Skin epidermis (tissue), 12 donors: ENCODE results near the gene REV3L.
"Not testable (repeated sequence)": the region's sequence is repeated elsewhere in the genome, so short reads cannot be mapped to it uniquely, and the experiment has no call there.

Experiments
- H3K27ac ChIP-seq, 21 experiments: fragments of 200-600 bp; sonication (generic) in 11 of 21; one replicate each; pipeline ENCODE4 v1.5.0; 2020; ENCODE audit warnings: mild to moderate bottlenecking in 3 of 21, inconsistent platforms in 2 of 21, moderate library complexity in 2 of 21
- H3K4me3 ChIP-seq, 7 experiments: fragments of 200-600 bp; sonication (generic) in 2 of 7; one replicate each; pipeline ENCODE4 v1.5.0; 2020; ENCODE audit warnings: inconsistent platforms in 2 of 7, mild to moderate bottlenecking in 2 of 7, moderate library complexity in 1 of 7

REV3L gene

DNA sequence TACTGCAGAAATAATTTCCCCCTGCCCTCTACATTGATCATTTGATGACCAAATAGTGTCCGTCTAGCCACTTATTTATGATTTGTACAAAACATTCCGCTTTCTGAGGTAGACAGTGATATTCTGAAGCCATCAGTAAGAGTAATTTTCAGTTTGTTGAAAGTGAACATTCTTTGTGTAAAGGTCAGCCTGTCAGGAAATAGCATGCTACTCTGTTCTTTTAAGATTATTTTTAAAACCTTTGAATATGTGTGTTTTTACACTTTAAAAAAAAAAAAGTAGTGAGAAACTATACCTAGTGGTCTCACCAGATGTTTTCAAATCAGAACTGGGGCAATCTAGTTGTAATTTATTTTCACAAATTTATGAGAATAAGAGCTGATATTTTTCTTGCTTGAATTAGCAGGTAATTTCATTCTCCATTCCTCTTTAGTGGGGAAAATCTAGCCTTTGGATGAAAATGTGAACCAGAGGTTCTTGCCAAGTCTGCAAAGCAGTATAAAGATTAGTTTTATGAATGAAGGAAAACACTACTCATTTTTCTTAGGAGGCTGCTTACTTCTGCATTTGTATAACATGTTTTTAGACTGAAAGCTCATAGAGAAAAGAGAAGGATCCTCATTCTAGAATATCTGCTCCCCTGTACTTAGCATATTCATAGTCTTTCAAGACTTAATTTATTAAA lies 12.1 kb upstream of the REV3L start:
- no peak overlapping the region for H3K27ac ChIP-seq
- H3K4me3 ChIP-seq: no peak overlapping the region

- Histone ChIP-seq H3K4me3 (no peak overlapping the region), H3K27ac (no peak overlapping the region)
These were observed 9.5 kb upstream of the REV3L start for GRCh38 chr6:111492499-111492898.

- Histone ChIP-seq H3K27ac (no peak overlapping the region), H3K4me3 (no peak overlapping the region)
These were observed 7.0 kb upstream of the REV3L start for GRCh38 chr6:111490067-111490466.

DNA sequence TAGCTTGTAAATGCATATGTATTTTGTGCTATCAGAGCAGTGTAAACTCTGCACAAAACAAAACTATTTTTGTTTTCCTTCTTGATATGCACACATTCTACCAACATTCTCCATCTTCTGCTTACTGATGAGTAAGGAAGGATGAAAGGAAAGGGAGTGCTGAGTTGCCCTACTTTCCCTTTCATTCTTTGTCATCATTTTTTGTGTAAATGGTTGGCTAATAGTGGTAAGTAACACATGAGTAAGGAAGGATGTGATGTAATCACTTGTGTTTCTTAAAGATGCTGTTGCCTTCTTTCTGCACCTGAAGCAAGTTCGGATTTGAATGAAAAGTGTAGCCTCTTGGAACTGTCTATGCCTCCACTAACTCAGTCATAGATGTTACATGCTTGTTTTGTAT lies 4.6 kb upstream of the REV3L start:
- peak overlapping the region in 1 of 21 experiments; percentile 30 for H3K27ac ChIP-seq
- no peak overlapping the region for H3K4me3 ChIP-seq

GRCh38 chr6:111486921-111487320 lies 3.9 kb upstream of the REV3L start:
- peak overlapping the region in 7 of 21 experiments; percentile 1 to 50 (median 31) for H3K27ac ChIP-seq
- H3K4me3 ChIP-seq: no peak overlapping the region

GRCh38 chr6:111486475-111486874 lies 3.5 kb upstream of the REV3L start:
- Histone ChIP-seq H3K4me3 (no peak overlapping the region), H3K27ac (peak overlapping the region in 7 of 21 experiments; percentile 1 to 50 (median 31))

GRCh38 chr6:111485342-111485741 lies 2.3 kb upstream of the REV3L start:
- H3K27ac ChIP-seq: peak overlapping the region in 11 of 21 experiments; percentile 7 to 100 (median 98)
- no peak overlapping the region for H3K4me3 ChIP-seq

- H3K27ac ChIP-seq: peak overlapping the region in 20 of 21 experiments; percentile 95 to 100 (median 99)
- peak overlapping the region; percentile 79 to 98 (median 96) for H3K4me3 ChIP-seq
These were observed 1.6 kb upstream of the REV3L start for GRCh38 chr6:111484633-111484930.

- Histone ChIP-seq H3K27ac (peak overlapping the region; percentile 87 to 100 (median 99)), H3K4me3 (peak overlapping the region; percentile 79 to 98 (median 96))
These were observed 966 bp upstream of the REV3L start for GRCh38 chr6:111483736-111484632.

GRCh38 chr6:111482188-111482958 lies 645 bp downstream of the REV3L start:
- H3K27ac ChIP-seq: peak overlapping the region; percentile 87 to 100 (median 99)

DNA sequence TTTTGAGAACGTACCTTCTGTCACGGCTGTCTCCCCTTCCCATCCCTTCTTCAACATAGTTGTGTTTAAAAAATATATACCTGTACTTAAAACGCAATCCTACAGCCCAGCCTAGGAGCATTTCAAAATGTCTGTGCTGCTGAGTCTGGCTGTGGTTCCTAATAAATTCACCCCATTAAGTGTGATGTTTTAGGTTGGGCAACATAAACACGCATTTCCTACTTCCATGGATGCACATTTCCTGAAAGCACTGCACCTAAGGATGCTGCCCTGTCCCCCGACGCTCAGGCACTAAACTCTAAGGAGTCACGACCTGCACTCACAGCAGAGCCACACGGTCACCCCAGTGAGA lies 1.2 kb downstream of the REV3L start:
- peak overlapping the region; percentile 79 to 98 (median 96) for H3K4me3 ChIP-seq
- peak overlapping the region; percentile 87 to 100 (median 99) for H3K27ac ChIP-seq

More at GRCh38 chr6:111482188-111482958, 645 bp downstream of the REV3L start:
- H3K4me3 ChIP-seq: peak overlapping the region; percentile 79 to 98 (median 96)

GRCh38 chr6:111480988-111481822 lies 1.8 kb downstream of the REV3L start:
- peak overlapping the region in 18 of 21 experiments; percentile 95 to 100 (median 99) for H3K27ac ChIP-seq
- H3K4me3 ChIP-seq: peak overlapping the region; percentile 79 to 98 (median 96)

GRCh38 chr6:111478749-111479148 lies 4.3 kb downstream of the REV3L start:
- Histone ChIP-seq H3K4me3 (no peak overlapping the region), H3K27ac (peak overlapping the region in 5 of 21 experiments; percentile 5 to 50 (median 15))

DNA sequence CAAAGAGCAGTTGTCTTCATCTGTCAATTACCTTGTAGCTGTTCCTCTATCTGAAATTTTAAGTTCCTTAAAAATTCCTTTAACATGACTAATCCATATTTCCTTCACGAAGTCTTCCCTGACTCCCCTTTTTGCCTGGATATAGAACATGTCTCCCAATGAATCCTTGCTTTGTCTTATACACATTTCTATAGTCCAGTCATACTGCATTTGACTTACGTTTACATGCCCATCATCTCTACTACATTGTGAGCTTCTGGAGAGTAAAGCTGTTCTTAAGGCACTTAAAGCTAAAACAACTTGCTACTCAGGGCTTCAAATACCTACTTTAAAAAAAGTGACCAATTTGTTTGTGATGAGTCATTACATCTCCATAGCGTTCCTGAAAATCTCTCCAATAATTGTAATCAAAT lies 4.9 kb downstream of the REV3L start:
- no peak overlapping the region for H3K27ac ChIP-seq
- H3K4me3 ChIP-seq: no peak overlapping the region

DNA sequence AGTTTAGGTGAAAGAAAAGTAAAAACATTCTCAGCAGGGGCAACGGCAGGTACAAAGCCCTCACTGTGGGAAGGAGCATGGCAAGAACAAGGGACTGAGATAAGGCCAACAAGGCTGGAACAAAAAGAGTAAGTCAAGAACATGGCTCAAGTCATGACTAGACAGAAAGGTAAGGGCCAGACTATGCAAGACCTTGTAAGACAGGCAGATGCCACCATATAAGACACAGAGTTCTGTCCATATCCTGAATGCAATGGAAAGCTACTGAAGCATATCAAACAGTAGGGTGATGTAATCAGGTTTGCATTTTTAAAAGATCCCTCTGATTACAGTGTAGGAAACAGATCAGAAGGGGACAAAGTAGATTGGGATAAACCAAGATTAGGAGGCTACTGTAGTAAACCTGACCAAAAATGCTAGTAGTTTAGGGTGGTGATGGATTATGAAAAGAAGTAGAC lies 5.5 kb downstream of the REV3L start:
- no peak overlapping the region for H3K27ac ChIP-seq

GRCh38 chr6:111476061-111476460 lies 7.0 kb downstream of the REV3L start:
- H3K4me3 ChIP-seq, H3K27ac ChIP-seq: not testable (repeated sequence)

More for the DNA sequence above, 5.5 kb downstream of the REV3L start:
- no peak overlapping the region for H3K4me3 ChIP-seq

DNA sequence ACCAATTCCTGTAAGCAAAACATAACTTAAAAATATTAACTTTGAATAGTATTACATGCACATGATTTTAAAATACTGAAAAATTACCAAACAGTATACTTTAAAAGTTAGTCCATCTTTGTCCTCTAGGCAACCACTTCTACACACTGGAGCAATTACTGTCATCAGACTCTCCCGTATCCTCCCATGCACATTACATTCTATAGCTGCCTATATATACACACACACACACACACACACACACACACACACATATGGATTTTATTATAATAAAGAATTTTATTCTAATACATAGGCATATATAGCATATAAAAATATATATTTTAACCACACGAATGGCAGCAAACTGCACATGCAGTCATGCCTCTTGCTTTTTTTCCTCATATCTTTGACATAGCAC lies 8.2 kb downstream of the REV3L start:
- Histone ChIP-seq H3K4me3 (no peak overlapping the region), H3K27ac (no peak overlapping the region)

DNA sequence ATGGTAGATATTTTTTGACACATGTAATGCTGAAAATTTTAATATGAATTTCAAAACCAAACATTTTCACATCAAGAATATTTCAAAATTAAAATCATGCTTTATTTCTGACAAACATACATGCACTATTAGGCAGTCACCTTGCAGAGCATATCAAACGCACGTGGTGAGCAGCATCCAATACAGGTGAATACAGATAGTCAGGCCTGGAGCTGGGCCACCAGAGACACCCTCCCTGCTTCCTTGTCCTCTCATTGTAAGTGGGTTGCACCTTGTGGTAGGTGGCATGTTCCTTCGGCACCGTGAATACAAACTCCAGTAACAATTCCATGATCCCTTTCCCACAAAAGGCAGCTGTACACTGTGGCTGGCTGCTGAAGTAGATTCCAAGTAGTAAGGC lies 8.9 kb downstream of the REV3L start:
- H3K4me3 ChIP-seq: no peak overlapping the region
- no peak overlapping the region for H3K27ac ChIP-seq

GRCh38 chr6:111472933-111473435 lies 10.0 kb downstream of the REV3L start:
- H3K27ac ChIP-seq: no peak overlapping the region
- no peak overlapping the region for H3K4me3 ChIP-seq
